ENCODE results near the gene LTBP3. TPM values are rescaled to one million over a fixed set of nuclear protein-coding genes. Genes with fewer than 3 reads are reported as not detected.

LTBP3 gene
- total and polyA plus RNA-seq, 9 of the 15 experiments (the other 6 are each of a cell fraction or from before 2014, with no cell fraction given): 0.06 to 20.5 (median 4.8) TPM

DNA sequence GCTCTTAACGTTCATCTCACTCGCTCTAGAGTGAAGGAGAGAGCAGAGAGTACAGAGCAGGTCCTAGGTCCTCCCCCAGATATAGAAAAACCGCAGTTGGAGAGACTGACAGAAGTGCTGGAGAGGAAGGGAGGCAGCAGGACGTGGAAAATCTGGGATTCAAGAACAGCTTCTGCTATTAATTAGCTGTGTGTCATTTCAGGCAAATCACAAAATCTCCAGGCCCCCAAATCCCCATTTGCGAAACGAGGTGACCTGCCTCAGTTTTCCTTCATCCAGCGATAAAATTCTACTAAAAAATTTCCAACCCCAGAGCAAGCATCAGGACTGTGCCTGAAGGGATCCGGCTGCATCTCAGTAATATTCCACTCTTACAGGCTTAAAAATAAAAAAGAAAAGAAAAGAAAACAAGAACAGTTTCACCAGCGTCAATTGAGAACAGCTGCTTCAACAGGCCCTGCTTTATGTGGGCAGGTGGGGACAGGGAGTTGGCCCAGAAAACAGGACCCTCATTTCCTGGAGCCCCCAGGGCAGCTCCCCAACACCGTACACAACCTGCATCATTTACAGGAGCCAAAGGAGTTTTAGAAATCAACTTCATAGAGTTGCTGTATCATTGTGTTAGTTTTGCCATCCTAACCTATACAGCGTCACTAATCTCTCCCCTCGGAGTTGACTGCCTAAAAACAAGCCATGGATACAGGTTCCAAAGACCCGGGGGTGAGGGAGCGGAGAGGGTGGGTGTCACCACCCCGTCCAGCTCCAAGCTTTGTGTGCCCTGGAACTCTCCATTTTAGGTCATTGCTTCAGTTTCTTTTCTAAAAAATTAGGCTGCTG, 61.6 kb downstream of the LTBP3 start (continued):
- TF ChIP-seq, protein P1, sequence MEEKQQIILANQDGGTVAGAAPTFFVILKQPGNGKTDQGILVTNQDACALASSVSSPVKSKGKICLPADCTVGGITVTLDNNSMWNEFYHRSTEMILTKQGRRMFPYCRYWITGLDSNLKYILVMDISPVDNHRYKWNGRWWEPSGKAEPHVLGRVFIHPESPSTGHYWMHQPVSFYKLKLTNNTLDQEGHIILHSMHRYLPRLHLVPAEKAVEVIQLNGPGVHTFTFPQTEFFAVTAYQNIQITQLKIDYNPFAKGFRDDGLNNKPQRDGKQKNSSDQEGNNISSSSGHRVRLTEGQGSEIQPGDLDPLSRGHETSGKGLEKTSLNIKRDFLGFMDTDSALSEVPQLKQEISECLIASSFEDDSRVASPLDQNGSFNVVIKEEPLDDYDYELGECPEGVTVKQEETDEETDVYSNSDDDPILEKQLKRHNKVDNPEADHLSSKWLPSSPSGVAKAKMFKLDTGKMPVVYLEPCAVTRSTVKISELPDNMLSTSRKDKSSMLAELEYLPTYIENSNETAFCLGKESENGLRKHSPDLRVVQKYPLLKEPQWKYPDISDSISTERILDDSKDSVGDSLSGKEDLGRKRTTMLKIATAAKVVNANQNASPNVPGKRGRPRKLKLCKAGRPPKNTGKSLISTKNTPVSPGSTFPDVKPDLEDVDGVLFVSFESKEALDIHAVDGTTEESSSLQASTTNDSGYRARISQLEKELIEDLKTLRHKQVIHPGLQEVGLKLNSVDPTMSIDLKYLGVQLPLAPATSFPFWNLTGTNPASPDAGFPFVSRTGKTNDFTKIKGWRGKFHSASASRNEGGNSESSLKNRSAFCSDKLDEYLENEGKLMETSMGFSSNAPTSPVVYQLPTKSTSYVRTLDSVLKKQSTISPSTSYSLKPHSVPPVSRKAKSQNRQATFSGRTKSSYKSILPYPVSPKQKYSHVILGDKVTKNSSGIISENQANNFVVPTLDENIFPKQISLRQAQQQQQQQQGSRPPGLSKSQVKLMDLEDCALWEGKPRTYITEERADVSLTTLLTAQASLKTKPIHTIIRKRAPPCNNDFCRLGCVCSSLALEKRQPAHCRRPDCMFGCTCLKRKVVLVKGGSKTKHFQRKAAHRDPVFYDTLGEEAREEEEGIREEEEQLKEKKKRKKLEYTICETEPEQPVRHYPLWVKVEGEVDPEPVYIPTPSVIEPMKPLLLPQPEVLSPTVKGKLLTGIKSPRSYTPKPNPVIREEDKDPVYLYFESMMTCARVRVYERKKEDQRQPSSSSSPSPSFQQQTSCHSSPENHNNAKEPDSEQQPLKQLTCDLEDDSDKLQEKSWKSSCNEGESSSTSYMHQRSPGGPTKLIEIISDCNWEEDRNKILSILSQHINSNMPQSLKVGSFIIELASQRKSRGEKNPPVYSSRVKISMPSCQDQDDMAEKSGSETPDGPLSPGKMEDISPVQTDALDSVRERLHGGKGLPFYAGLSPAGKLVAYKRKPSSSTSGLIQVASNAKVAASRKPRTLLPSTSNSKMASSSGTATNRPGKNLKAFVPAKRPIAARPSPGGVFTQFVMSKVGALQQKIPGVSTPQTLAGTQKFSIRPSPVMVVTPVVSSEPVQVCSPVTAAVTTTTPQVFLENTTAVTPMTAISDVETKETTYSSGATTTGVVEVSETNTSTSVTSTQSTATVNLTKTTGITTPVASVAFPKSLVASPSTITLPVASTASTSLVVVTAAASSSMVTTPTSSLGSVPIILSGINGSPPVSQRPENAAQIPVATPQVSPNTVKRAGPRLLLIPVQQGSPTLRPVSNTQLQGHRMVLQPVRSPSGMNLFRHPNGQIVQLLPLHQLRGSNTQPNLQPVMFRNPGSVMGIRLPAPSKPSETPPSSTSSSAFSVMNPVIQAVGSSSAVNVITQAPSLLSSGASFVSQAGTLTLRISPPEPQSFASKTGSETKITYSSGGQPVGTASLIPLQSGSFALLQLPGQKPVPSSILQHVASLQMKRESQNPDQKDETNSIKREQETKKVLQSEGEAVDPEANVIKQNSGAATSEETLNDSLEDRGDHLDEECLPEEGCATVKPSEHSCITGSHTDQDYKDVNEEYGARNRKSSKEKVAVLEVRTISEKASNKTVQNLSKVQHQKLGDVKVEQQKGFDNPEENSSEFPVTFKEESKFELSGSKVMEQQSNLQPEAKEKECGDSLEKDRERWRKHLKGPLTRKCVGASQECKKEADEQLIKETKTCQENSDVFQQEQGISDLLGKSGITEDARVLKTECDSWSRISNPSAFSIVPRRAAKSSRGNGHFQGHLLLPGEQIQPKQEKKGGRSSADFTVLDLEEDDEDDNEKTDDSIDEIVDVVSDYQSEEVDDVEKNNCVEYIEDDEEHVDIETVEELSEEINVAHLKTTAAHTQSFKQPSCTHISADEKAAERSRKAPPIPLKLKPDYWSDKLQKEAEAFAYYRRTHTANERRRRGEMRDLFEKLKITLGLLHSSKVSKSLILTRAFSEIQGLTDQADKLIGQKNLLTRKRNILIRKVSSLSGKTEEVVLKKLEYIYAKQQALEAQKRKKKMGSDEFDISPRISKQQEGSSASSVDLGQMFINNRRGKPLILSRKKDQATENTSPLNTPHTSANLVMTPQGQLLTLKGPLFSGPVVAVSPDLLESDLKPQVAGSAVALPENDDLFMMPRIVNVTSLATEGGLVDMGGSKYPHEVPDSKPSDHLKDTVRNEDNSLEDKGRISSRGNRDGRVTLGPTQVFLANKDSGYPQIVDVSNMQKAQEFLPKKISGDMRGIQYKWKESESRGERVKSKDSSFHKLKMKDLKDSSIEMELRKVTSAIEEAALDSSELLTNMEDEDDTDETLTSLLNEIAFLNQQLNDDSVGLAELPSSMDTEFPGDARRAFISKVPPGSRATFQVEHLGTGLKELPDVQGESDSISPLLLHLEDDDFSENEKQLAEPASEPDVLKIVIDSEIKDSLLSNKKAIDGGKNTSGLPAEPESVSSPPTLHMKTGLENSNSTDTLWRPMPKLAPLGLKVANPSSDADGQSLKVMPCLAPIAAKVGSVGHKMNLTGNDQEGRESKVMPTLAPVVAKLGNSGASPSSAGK (IDR thresholded peaks at IDR 0.05): peak; percentile 39; the same call in 1 of the 2 replicates
- 0 out of 2 replicates have a peak, but pooled peaks have one; percentile 60 for TF ChIP-seq CGGBP1 (CRISPR knock-in tag; IDR thresholded peaks at IDR 0.05)
- TF ChIP-seq ZNF780A (CRISPR knock-in tag; IDR thresholded peaks at IDR 0.05): no peak
- TF ChIP-seq BACH1 (tag; IDR thresholded peaks at IDR 0.05): peak; percentile 92
- TF ChIP-seq, protein P2, sequence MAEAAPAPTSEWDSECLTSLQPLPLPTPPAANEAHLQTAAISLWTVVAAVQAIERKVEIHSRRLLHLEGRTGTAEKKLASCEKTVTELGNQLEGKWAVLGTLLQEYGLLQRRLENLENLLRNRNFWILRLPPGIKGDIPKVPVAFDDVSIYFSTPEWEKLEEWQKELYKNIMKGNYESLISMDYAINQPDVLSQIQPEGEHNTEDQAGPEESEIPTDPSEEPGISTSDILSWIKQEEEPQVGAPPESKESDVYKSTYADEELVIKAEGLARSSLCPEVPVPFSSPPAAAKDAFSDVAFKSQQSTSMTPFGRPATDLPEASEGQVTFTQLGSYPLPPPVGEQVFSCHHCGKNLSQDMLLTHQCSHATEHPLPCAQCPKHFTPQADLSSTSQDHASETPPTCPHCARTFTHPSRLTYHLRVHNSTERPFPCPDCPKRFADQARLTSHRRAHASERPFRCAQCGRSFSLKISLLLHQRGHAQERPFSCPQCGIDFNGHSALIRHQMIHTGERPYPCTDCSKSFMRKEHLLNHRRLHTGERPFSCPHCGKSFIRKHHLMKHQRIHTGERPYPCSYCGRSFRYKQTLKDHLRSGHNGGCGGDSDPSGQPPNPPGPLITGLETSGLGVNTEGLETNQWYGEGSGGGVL (CRISPR knock-in tag; IDR thresholded peaks at IDR 0.05): 0 out of 2 replicates have a peak, but pooled peaks have one; percentile 42
- TF ChIP-seq KAT7 (CRISPR knock-in tag; IDR thresholded peaks at IDR 0.05; ENCODE audit: borderline replicate concordance): peak; percentile 80
- TF ChIP-seq ZBTB7A (IDR thresholded peaks at IDR 0.05; ENCODE audit: borderline replicate concordance, control insufficient read depth, low read depth, low read length): peak; percentile 69; the same call in 1 of the 2 replicates
